Activated B cell treated with CpG ODN at 0.5 μM for 24 hours (primary cell): ENCODE data around the gene ATP6V1G2. TPM values are rescaled to one million over a fixed set of nuclear protein-coding genes. Genes with fewer than 3 reads are reported as not detected.

Experiments used
- ATAC-seq: fragments of 200-7000 bp; cut with Tn5 transposase; one replicate; pipeline ENCODE4 v1.10.0; 2021; ENCODE audit warnings: low read depth, mild to moderate bottlenecking, moderate library complexity
- CTCF ChIA-PET: fragments of 350-600 bp; sonication (Branson Sonifier 250); formaldehyde crosslinking; loops from one replicate; lab custom pipeline; 2021; ENCODE audit warnings: antibody characterized with exemption; lab: Charles Lee
- POLR2A ChIA-PET: fragments of 350-600 bp; sonication (Branson Sonifier 250); formaldehyde crosslinking; loops from one replicate; lab custom pipeline; 2021; ENCODE audit warnings: antibody characterized with exemption; lab: Charles Lee
- DNase-seq: peaks from one replicate; pipeline ENCODE4 v3.0.0; 2022
- H3K27ac Mint-ChIP-seq: one replicate; pipeline ENCODE4 v1.8.0; 2020; ENCODE audit warnings: mixed read lengths
- H3K27me3 Mint-ChIP-seq: one replicate; pipeline ENCODE4 v1.8.0; 2021; ENCODE audit warnings: mixed read lengths
- H3K36me3 Mint-ChIP-seq: one replicate; pipeline ENCODE4 v1.8.0; 2021; ENCODE audit warnings: low read depth, mixed read lengths
- H3K4me1 Mint-ChIP-seq: one replicate; pipeline ENCODE4 v1.8.0; 2021; ENCODE audit warnings: mixed read lengths
- H3K4me3 Mint-ChIP-seq: one replicate; pipeline ENCODE4 v1.8.0; 2020; ENCODE audit warnings: mild to moderate bottlenecking, mixed read lengths
- H3K9me3 Mint-ChIP-seq: one replicate; pipeline ENCODE4 v1.8.0; 2020; ENCODE audit warnings: mixed read lengths
- CTCF ChIP-seq: fragments of 200-600 bp; IDR thresholded peaks from one replicate; pipeline ENCODE4 v1.8.0; 2022; ENCODE audit warnings: antibody characterized with exemption, mild to moderate bottlenecking
- intact Hi-C: fragments of 100-400 bp; cut with micrococcal nuclease; formaldehyde crosslinking; loops from one replicate; pipeline ENCODE4 v1.15.1; 2024
- total RNA-seq: library from RNA; stranded (reverse); gene quantifications from 2 replicates; pipeline ENCODE4 v1.2.3, GENCODE V29; 2022

ATP6V1G2 gene
- total RNA-seq, 1 donor from 2014 or later: 1.9 TPM

- intact Hi-C loops: no loop called here
- TF ChIP-seq CTCF: no peak
- ChIA-PET CTCF (no interaction called here), POLR2A (interaction anchor here (2.1 kb wide), 1 partner anchor 11 kb away, joined by 14 read pairs; no protein-coding TSS in a partner anchor)
- Mint-ChIP-seq H3K27ac (no peak overlapping the region), H3K36me3 (peaks cover 65% of the 10 kb centered on the region), H3K27me3 (no peaks in the 10 kb centered on the region), H3K9me3 (no peaks in the 10 kb centered on the region), H3K4me1 (peaks cover 4% of the 10 kb centered on the region), H3K4me3 (no peak overlapping the region)
- ATAC-seq (no peak), DNase-seq (no peak)
Measured at GRCh38 chr6:31530659-31531058, 15.7 kb downstream of the ATP6V1G2 start.

- no peak for DNase-seq
- no peak for TF ChIP-seq CTCF
- H3K36me3 Mint-ChIP-seq: peaks cover 54% of the 10 kb centered on the region
- no peak overlapping the region for H3K4me3 Mint-ChIP-seq
- peaks cover 3% of the 10 kb centered on the region for H3K4me1 Mint-ChIP-seq
- H3K9me3 Mint-ChIP-seq: no peaks in the 10 kb centered on the region
- ChIA-PET CTCF (no interaction called here), POLR2A (interaction anchor here (0.6 to 1.1 kb wide), 3 partner anchors 9 to 222 kb away, joined by 3 to 5 read pairs (median 3); partner anchors contain the start of gene DDX39B)
- no peak overlapping the region for H3K27ac Mint-ChIP-seq
- peak; percentile 21 for ATAC-seq
- H3K27me3 Mint-ChIP-seq: no peaks in the 10 kb centered on the region
- intact Hi-C loops: no loop called here
Measured at GRCh38 chr6:31529329-31530150, 16.9 kb downstream of the ATP6V1G2 start.

- H3K27me3 Mint-ChIP-seq: no peaks in the 10 kb centered on the region
- H3K36me3 Mint-ChIP-seq: peaks cover 47% of the 10 kb centered on the region
- DNase-seq: no peak
- no peak within 1 kb of the TSS for H3K27ac Mint-ChIP-seq
- intact Hi-C loops: no loop called here
- peaks cover 3% of the 10 kb centered on the region for H3K4me1 Mint-ChIP-seq
- POLR2A ChIA-PET: interaction anchor here (0.6 to 1.4 kb wide), 4 partner anchors 9 to 222 kb away, joined by 3 to 5 read pairs (median 4); partner anchors contain the start of gene DDX39B
- no peak within 1 kb of the TSS for H3K4me3 Mint-ChIP-seq
- CTCF ChIA-PET: no interaction called here
- no peak for TF ChIP-seq CTCF
- no peak for ATAC-seq
- H3K9me3 Mint-ChIP-seq: no peaks in the 10 kb centered on the region
Measured at GRCh38 chr6:31528821-31529328, 17.5 kb downstream of the ATP6V1G2 start, which contains the start of gene MCCD1. Gene MCCD1 (plus strand): TSS chr6:31528962. CDS start chr6:31529015, 53 bp downstream.

GRCh38 chr6:31528307-31528777 lies 18.1 kb downstream of the ATP6V1G2 start:
- Mint-ChIP-seq H3K27me3 (no peaks in the 10 kb centered on the region), H3K27ac (no peak overlapping the region), H3K4me3 (no peak overlapping the region), H3K4me1 (peaks cover 3% of the 10 kb centered on the region), H3K36me3 (peaks cover 42% of the 10 kb centered on the region), H3K9me3 (no peaks in the 10 kb centered on the region)
- POLR2A ChIA-PET: interaction anchor here (0.6 to 1.4 kb wide), 3 partner anchors 13 to 914 kb away, joined by 4 to 7 read pairs (median 5); partner anchors contain the start of gene DDX39B
- DNase-seq (no peak), ATAC-seq (no peak)
- intact Hi-C loops: no loop called here
- CTCF ChIA-PET: no interaction called here
- TF ChIP-seq CTCF: no peak
